Measurements from ENCODE around the gene ZFPL1.

- TF ChIP-seq, protein P1, sequence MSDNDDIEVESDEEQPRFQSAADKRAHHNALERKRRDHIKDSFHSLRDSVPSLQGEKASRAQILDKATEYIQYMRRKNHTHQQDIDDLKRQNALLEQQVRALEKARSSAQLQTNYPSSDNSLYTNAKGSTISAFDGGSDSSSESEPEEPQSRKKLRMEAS (IDR thresholded peaks at IDR 0.05), result no peak
- TF ChIP-seq RAD21 (IDR thresholded peaks at IDR 0.05; ENCODE audit: low read depth) (no peak), TAF1 (IDR thresholded peaks at IDR 0.05; ENCODE audit: low read depth) (no peak), EP300 (IDR thresholded peaks at IDR 0.05; ENCODE audit: borderline replicate concordance) (no peak), CEBPB (IDR thresholded peaks at IDR 0.05) (no peak), TEAD4 (IDR thresholded peaks at IDR 0.05) (no peak), FOXM1 (IDR thresholded peaks at IDR 0.05; ENCODE audit: borderline replicate concordance, low read depth) (no peak)
- TF ChIP-seq, protein P2, sequence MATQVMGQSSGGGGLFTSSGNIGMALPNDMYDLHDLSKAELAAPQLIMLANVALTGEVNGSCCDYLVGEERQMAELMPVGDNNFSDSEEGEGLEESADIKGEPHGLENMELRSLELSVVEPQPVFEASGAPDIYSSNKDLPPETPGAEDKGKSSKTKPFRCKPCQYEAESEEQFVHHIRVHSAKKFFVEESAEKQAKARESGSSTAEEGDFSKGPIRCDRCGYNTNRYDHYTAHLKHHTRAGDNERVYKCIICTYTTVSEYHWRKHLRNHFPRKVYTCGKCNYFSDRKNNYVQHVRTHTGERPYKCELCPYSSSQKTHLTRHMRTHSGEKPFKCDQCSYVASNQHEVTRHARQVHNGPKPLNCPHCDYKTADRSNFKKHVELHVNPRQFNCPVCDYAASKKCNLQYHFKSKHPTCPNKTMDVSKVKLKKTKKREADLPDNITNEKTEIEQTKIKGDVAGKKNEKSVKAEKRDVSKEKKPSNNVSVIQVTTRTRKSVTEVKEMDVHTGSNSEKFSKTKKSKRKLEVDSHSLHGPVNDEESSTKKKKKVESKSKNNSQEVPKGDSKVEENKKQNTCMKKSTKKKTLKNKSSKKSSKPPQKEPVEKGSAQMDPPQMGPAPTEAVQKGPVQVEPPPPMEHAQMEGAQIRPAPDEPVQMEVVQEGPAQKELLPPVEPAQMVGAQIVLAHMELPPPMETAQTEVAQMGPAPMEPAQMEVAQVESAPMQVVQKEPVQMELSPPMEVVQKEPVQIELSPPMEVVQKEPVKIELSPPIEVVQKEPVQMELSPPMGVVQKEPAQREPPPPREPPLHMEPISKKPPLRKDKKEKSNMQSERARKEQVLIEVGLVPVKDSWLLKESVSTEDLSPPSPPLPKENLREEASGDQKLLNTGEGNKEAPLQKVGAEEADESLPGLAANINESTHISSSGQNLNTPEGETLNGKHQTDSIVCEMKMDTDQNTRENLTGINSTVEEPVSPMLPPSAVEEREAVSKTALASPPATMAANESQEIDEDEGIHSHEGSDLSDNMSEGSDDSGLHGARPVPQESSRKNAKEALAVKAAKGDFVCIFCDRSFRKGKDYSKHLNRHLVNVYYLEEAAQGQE (IDR thresholded peaks at IDR 0.05; ENCODE audit: low read depth), result no peak
Observed at GRCh38 chr11:65065851-65066250, 18.2 kb upstream of the ZFPL1 start.
